GM12873 (cell line): ENCODE measurements around the gene ASB11.

ENCODE experiments used
- CTCF ChIP-seq: IDR thresholded peaks from 2 replicates; pipeline ENCODE4 v1.5.1; 2012; ENCODE audit warnings: low read depth, mild to moderate bottlenecking, moderate library complexity, low read length, control low read depth; ENCODE audit not compliant: insufficient read depth; ENCODE audit errors: missing control alignments

ASB11 gene

GRCh38 chrX:15311119-15311518 is 4.3 kb downstream of the ASB11 start:
- TF ChIP-seq CTCF: no peak

GRCh38 chrX:15310117-15310516 is 5.3 kb downstream of the ASB11 start:
- TF ChIP-seq CTCF: no peak

GRCh38 chrX:15301924-15302323 is 13.5 kb downstream of the ASB11 start:
- TF ChIP-seq CTCF: no peak

- peak; percentile 55 for TF ChIP-seq CTCF
Measured at GRCh38 chrX:15299941-15300851, 15.2 kb downstream of the ASB11 start.

GRCh38 chrX:15298780-15299179 is 16.7 kb downstream of the ASB11 start:
- TF ChIP-seq CTCF: no peak

- TF ChIP-seq CTCF: no peak
Measured at GRCh38 chrX:15298201-15298600, 17.2 kb downstream of the ASB11 start.

GRCh38 chrX:15293451-15293850 is 22.0 kb downstream of the ASB11 start:
- no peak for TF ChIP-seq CTCF
